ENCODE data around the gene EXOC2.
A peak's percentile ranks its signal among the peaks of the same experiment; 100 is the strongest.

Gene EXOC2

GRCh38 chr6:727856-728255 lies 34.9 kb upstream of the EXOC2 start:
- TF ChIP-seq, protein P1, sequence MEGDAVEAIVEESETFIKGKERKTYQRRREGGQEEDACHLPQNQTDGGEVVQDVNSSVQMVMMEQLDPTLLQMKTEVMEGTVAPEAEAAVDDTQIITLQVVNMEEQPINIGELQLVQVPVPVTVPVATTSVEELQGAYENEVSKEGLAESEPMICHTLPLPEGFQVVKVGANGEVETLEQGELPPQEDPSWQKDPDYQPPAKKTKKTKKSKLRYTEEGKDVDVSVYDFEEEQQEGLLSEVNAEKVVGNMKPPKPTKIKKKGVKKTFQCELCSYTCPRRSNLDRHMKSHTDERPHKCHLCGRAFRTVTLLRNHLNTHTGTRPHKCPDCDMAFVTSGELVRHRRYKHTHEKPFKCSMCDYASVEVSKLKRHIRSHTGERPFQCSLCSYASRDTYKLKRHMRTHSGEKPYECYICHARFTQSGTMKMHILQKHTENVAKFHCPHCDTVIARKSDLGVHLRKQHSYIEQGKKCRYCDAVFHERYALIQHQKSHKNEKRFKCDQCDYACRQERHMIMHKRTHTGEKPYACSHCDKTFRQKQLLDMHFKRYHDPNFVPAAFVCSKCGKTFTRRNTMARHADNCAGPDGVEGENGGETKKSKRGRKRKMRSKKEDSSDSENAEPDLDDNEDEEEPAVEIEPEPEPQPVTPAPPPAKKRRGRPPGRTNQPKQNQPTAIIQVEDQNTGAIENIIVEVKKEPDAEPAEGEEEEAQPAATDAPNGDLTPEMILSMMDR (conservative IDR thresholded peaks at IDR 0.05) = no peak
- no peak overlapping the region for H3K27ac ChIP-seq

DNA sequence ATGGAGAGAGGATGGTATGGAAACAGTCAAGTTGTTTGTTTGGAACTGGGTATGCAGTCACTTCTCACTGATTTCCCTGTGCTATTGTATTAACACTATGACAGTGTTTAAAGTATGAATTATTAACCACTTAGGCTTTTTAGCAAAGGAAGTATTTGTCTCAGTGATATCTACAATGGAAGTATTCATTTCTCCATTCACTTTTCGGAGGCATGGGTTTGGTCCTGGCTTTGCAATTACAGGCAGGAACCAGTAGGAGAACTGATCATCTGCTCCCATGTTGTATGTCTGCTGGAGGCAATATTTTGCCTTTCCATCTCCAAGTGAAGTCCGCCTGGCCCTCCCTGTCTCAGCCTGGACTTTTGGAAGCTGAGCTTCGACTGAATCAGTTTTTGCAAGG lies 30.6 kb upstream of the EXOC2 start:
- no peak overlapping the region for H3K27ac ChIP-seq
- TF ChIP-seq, protein P1 (conservative IDR thresholded peaks at IDR 0.05) = no peak

- TF ChIP-seq, protein P1 (conservative IDR thresholded peaks at IDR 0.05) = no peak
- no peak overlapping the region for H3K27ac ChIP-seq
Measured at GRCh38 chr6:722608-723007, 29.7 kb upstream of the EXOC2 start.

- no peak overlapping the region for H3K27ac ChIP-seq
- TF ChIP-seq, protein P1 (conservative IDR thresholded peaks at IDR 0.05) = peak; percentile 78
Measured at GRCh38 chr6:722077-722524, 29.2 kb upstream of the EXOC2 start.

- TF ChIP-seq, protein P1 (conservative IDR thresholded peaks at IDR 0.05) = no peak
- no peak overlapping the region for H3K27ac ChIP-seq
Measured at GRCh38 chr6:718345-718744, 25.4 kb upstream of the EXOC2 start.

GRCh38 chr6:717135-717534 lies 24.2 kb upstream of the EXOC2 start:
- TF ChIP-seq, protein P1 (conservative IDR thresholded peaks at IDR 0.05) = no peak
- H3K27ac ChIP-seq = no peak overlapping the region

- TF ChIP-seq, protein P1 (conservative IDR thresholded peaks at IDR 0.05) = no peak
- no peak overlapping the region for H3K27ac ChIP-seq
Measured at GRCh38 chr6:715709-716491, 23.0 kb upstream of the EXOC2 start.

All from VCaP (cell line).